Measurements from ENCODE around the gene MXD1. TPM values are rescaled to one million over a fixed set of nuclear protein-coding genes. Genes with fewer than 3 reads are reported as not detected.

MXD1 gene
- total and polyA plus RNA-seq, 2 donors (not counting 3 experiments of a cell fraction or from before 2014, with no cell fraction given) = 6.7 to 10.6 TPM

GRCh38 chr2:69985216-69985615 lies 70.3 kb downstream of the MXD1 start:
- no peak for FAIRE-seq

GRCh38 chr2:69985688-69986087 lies 70.8 kb downstream of the MXD1 start:
- DNase-seq (ENCODE audit: low read depth, low spot score) = no peak
- no peak overlapping the region for H2AFZ ChIP-seq (ENCODE audit: low read depth, low read length)
- intact Hi-C loops (cut with micrococcal nuclease) (no loop called here), dilution Hi-C loops (cut with MboI; ENCODE audit: extremely low pct_ligation_motif_present, low sequenced_read_pairs) (no loop called here)
- H3K4me3 ChIP-seq (replicated peaks in 1 of 3; ENCODE audit: insufficient read depth in 1 of 3, low read depth in 1 of 3, low read length in 3 of 3) = no peak overlapping the region
- no peak for FAIRE-seq
- no peaks in the 10 kb centered on the region for H3K27me3 ChIP-seq (ENCODE audit: control insufficient read depth in 2 of 2, insufficient read depth in 2 of 2, low read length in 2 of 2)
- H4K20me1 ChIP-seq (replicated peaks; ENCODE audit: control insufficient read depth, extremely low read depth, insufficient read depth, low read length) = no peaks in the 10 kb centered on the region
- H3K4me2 ChIP-seq (ENCODE audit: insufficient read depth, low read length) = no peak overlapping the region
- no peaks in the 10 kb centered on the region for H3K9me3 ChIP-seq (replicated peaks; ENCODE audit: control insufficient read depth, insufficient read depth, low read length)
- TF ChIP-seq MYC (IDR thresholded peaks at IDR 0.05; ENCODE audit: low read depth, low read length) (no peak), EZH2 (IDR thresholded peaks at IDR 0.05; ENCODE audit: borderline replicate concordance, low read depth, low read length, severe bottlenecking) (no peak), JUN (IDR thresholded peaks at IDR 0.05; ENCODE audit: borderline replicate concordance, insufficient read depth, insufficient read length, low read depth) (no peak), GATA2 (IDR thresholded peaks at IDR 0.05; ENCODE audit: insufficient read depth, insufficient read length, low read depth, low read length) (no peak), POLR2A (IDR thresholded peaks at IDR 0.05; ENCODE audit: low read depth, low read length) (no peak), POLR2AphosphoS5 (IDR thresholded peaks at IDR 0.05; ENCODE audit: insufficient read depth, low read depth, low read length) (no peak), FOS (IDR thresholded peaks at IDR 0.05; ENCODE audit: borderline replicate concordance, insufficient read depth, low read length) (no peak), MAX (IDR thresholded peaks at IDR 0.05; ENCODE audit: insufficient read depth, insufficient read length) (no peak)
- TF ChIP-seq, protein P1, sequence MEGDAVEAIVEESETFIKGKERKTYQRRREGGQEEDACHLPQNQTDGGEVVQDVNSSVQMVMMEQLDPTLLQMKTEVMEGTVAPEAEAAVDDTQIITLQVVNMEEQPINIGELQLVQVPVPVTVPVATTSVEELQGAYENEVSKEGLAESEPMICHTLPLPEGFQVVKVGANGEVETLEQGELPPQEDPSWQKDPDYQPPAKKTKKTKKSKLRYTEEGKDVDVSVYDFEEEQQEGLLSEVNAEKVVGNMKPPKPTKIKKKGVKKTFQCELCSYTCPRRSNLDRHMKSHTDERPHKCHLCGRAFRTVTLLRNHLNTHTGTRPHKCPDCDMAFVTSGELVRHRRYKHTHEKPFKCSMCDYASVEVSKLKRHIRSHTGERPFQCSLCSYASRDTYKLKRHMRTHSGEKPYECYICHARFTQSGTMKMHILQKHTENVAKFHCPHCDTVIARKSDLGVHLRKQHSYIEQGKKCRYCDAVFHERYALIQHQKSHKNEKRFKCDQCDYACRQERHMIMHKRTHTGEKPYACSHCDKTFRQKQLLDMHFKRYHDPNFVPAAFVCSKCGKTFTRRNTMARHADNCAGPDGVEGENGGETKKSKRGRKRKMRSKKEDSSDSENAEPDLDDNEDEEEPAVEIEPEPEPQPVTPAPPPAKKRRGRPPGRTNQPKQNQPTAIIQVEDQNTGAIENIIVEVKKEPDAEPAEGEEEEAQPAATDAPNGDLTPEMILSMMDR (IDR thresholded peaks at IDR 0.05; ENCODE audit: extremely low read depth in 1 of 2, insufficient read depth in 1 of 2, low read depth in 1 of 2, low read length in 2 of 2) = no peak
- no peak overlapping the region for H3K27ac ChIP-seq (ENCODE audit: insufficient read depth, low read depth, low read length)
- no peaks in the 10 kb centered on the region for H3K9me1 ChIP-seq (replicated peaks; ENCODE audit: control insufficient read depth, extremely low read depth, insufficient read depth, low read length)
- H3K36me3 ChIP-seq (ENCODE audit: control insufficient read depth in 2 of 2, extremely low read depth in 1 of 2, insufficient read depth in 2 of 2, low read length in 2 of 2) = no peaks in the 10 kb centered on the region
- BruUV-seq (replicated peaks) = no TSS peak
- ChIA-PET POLR2A (no interaction called here), CTCF (no interaction called here)
- H3K4me1 ChIP-seq (ENCODE audit: control insufficient read depth, extremely low read depth, insufficient read depth, low read length) = no peaks in the 10 kb centered on the region
- no peak overlapping the region for H3K9ac ChIP-seq (replicated peaks; ENCODE audit: extremely low read depth, insufficient read depth, low read length)
- H3K79me2 ChIP-seq (ENCODE audit: control insufficient read depth, insufficient read depth, low read length) = no peaks in the 10 kb centered on the region

More at GRCh38 chr2:69985216-69985615, 70.3 kb downstream of the MXD1 start:
- no TSS peak for BruUV-seq (replicated peaks)
- no peak overlapping the region for H3K4me3 ChIP-seq (replicated peaks in 1 of 3; ENCODE audit: insufficient read depth in 1 of 3, low read depth in 1 of 3, low read length in 3 of 3)
- H3K9me3 ChIP-seq (replicated peaks; ENCODE audit: control insufficient read depth, insufficient read depth, low read length) = no peaks in the 10 kb centered on the region
- dilution Hi-C loops (cut with MboI; ENCODE audit: extremely low pct_ligation_motif_present, low sequenced_read_pairs) = no loop called here
- H3K9me1 ChIP-seq (replicated peaks; ENCODE audit: control insufficient read depth, extremely low read depth, insufficient read depth, low read length) = no peaks in the 10 kb centered on the region
- ChIA-PET CTCF (no interaction called here), POLR2A (no interaction called here)
- H4K20me1 ChIP-seq (replicated peaks; ENCODE audit: control insufficient read depth, extremely low read depth, insufficient read depth, low read length) = no peaks in the 10 kb centered on the region
- intact Hi-C loops (cut with micrococcal nuclease) = no loop called here
- no peaks in the 10 kb centered on the region for H3K4me1 ChIP-seq (ENCODE audit: control insufficient read depth, extremely low read depth, insufficient read depth, low read length)
- TF ChIP-seq JUN (IDR thresholded peaks at IDR 0.05; ENCODE audit: borderline replicate concordance, insufficient read depth, insufficient read length, low read depth) = no peak
- no peak overlapping the region for H3K9ac ChIP-seq (replicated peaks; ENCODE audit: extremely low read depth, insufficient read depth, low read length)
- H3K4me2 ChIP-seq (ENCODE audit: insufficient read depth, low read length) = no peak overlapping the region
- H3K27ac ChIP-seq (ENCODE audit: insufficient read depth, low read depth, low read length) = no peak overlapping the region
- no peaks in the 10 kb centered on the region for H3K36me3 ChIP-seq (ENCODE audit: control insufficient read depth in 2 of 2, extremely low read depth in 1 of 2, insufficient read depth in 2 of 2, low read length in 2 of 2)
- H3K79me2 ChIP-seq (ENCODE audit: control insufficient read depth, insufficient read depth, low read length) = no peaks in the 10 kb centered on the region
- H2AFZ ChIP-seq (ENCODE audit: low read depth, low read length) = no peak overlapping the region
- H3K27me3 ChIP-seq (ENCODE audit: control insufficient read depth in 2 of 2, insufficient read depth in 2 of 2, low read length in 2 of 2) = no peaks in the 10 kb centered on the region
- DNase-seq (ENCODE audit: low read depth, low spot score) = no peak

All from endothelial cell of umbilical vein (primary cell).